Measurements from ENCODE around the gene APOH.

- TF ChIP-seq CTCF (IDR thresholded peaks at IDR 0.05 in 8 of 11, conservative IDR thresholded peaks at IDR 0.05 in 3 of 11) (no peak), POLR2A (IDR thresholded peaks at IDR 0.05) (no peak), POLR2AphosphoS5 (IDR thresholded peaks at IDR 0.05) (no peak)
Observed at GRCh38 chr17:66175892-66176291, 53.3 kb downstream of the APOH start.

Measured in spleen (tissue), 7 donors.